ENCODE results near the gene TM4SF18.

GRCh38 chr3:149305376-149305775 lies 28.1 kb downstream of the TM4SF18 start:
- TF ChIP-seq CTCF (IDR thresholded peaks at IDR 0.05) (no peak), POLR2A (IDR thresholded peaks at IDR 0.05) (no peak)

All from uterus (tissue), 2 donors.